Epithelial cell of proximal tubule (primary cell): Measurements from ENCODE around the gene WASHC3. TPM values are rescaled to one million over a fixed set of nuclear protein-coding genes. Genes with fewer than 3 reads are reported as not detected.
A peak's percentile ranks its signal among the peaks of the same experiment; 100 is the strongest.
"Not testable (repeated sequence)": the region's sequence is repeated elsewhere in the genome, so short reads cannot be mapped to it uniquely, and the experiment has no call there.

Experiments used
- DNase-seq: peaks from one replicate; pipeline ENCODE4 v3.0.0-alpha.2; 2011; ENCODE audit warnings: low read depth
- H3K4me3 ChIP-seq: 2 replicates; pipeline ENCODE4 v1.5.1; 2011; ENCODE audit warnings: low read depth, mild to moderate bottlenecking, low read length
- CTCF ChIP-seq: conservative IDR thresholded peaks from 2 replicates; pipeline ENCODE4 v1.5.1; 2012; ENCODE audit warnings: low read depth, mild to moderate bottlenecking, low read length
- total RNA-seq: library from RNA; depleted of rRNA; stranded (reverse); fragments of >200 nt; gene quantifications from 2 replicates; pipeline ENCODE4 v1.2.3, GENCODE V29; 2015

The WASHC3 gene
- total RNA-seq, 1 donor from 2014 or later = 51.0 TPM

GRCh38 chr12:102026728-102027127 is 35.1 kb downstream of the WASHC3 start:
- DNase-seq = no peak
- H3K4me3 ChIP-seq = no peak overlapping the region
- peak; percentile 13 for TF ChIP-seq CTCF

- no peak overlapping the region for H3K4me3 ChIP-seq
- DNase-seq = no peak
- no peak for TF ChIP-seq CTCF
Observed at GRCh38 chr12:102024765-102025164, 37.0 kb downstream of the WASHC3 start.

- peak; percentile 59 for DNase-seq
Observed at GRCh38 chr12:102023343-102023930, 38.4 kb downstream of the WASHC3 start.

GRCh38 chr12:102022286-102022685 is 39.5 kb downstream of the WASHC3 start:
- H3K4me3 ChIP-seq = no peak overlapping the region
- no peak for DNase-seq
- no peak for TF ChIP-seq CTCF

More at GRCh38 chr12:102023343-102023930, 38.4 kb downstream of the WASHC3 start:
- no peak overlapping the region for H3K4me3 ChIP-seq
- TF ChIP-seq CTCF = no peak

GRCh38 chr12:102021540-102022246 is 40.1 kb downstream of the WASHC3 start:
- no peak for DNase-seq

GRCh38 chr12:102018607-102019006 is 43.2 kb downstream of the WASHC3 start:
- not testable (repeated sequence) for H3K4me3 ChIP-seq

More at GRCh38 chr12:102021540-102022246, 40.1 kb downstream of the WASHC3 start:
- no peak overlapping the region for H3K4me3 ChIP-seq
- no peak for TF ChIP-seq CTCF

GRCh38 chr12:102016472-102016871 is 45.3 kb downstream of the WASHC3 start:
- TF ChIP-seq CTCF = no peak
- DNase-seq = no peak
- no peak overlapping the region for H3K4me3 ChIP-seq

More at GRCh38 chr12:102018607-102019006, 43.2 kb downstream of the WASHC3 start:
- DNase-seq = not testable (repeated sequence)
